Osteoblast (primary cell): ENCODE data around the gene FOXO4. TPM values are rescaled to one million over a fixed set of nuclear protein-coding genes. Genes with fewer than 3 reads are reported as not detected.
A peak's percentile ranks its signal among the peaks of the same experiment; 100 is the strongest.

Experiments used
- DNase-seq: peaks from one replicate; pipeline ENCODE4 v3.0.0; 2011; ENCODE audit warnings: low spot score, mixed read lengths; ENCODE audit not compliant: insufficient read length; ENCODE audit errors: missing footprints
- H2AFZ ChIP-seq: 2 replicates; pipeline ENCODE4 v1.6.0; 2011; ENCODE audit warnings: mild to moderate bottlenecking, low read length
- H3K27ac ChIP-seq: 2 replicates; pipeline ENCODE4 v1.5.1; 2011; ENCODE audit warnings: mild to moderate bottlenecking, low read depth, low read length, moderate library complexity
- H3K27me3 ChIP-seq: 2 replicates; pipeline ENCODE4 v1.6.0; 2012; ENCODE audit warnings: mild to moderate bottlenecking, control low read depth, inconsistent platforms, low read length, moderate library complexity; ENCODE audit not compliant: insufficient read depth
- H3K36me3 ChIP-seq: 2 replicates; pipeline ENCODE4 v1.5.1; 2011; ENCODE audit warnings: mild to moderate bottlenecking, low read length, control low read depth, moderate library complexity; ENCODE audit not compliant: insufficient read depth
- H3K4me1 ChIP-seq: 2 replicates; pipeline ENCODE4 v1.5.1; 2011; ENCODE audit warnings: mild to moderate bottlenecking, low read length, control low read depth, moderate library complexity; ENCODE audit not compliant: insufficient read depth
- H3K4me2 ChIP-seq: 2 replicates; pipeline ENCODE4 v1.6.0; 2011; ENCODE audit warnings: mild to moderate bottlenecking, low read length; ENCODE audit not compliant: insufficient read depth
- H3K4me3 ChIP-seq: fragments of 200-600 bp; sonication (generic); 3 replicates; pipeline ENCODE4 v1.5.1; 2012; ENCODE audit warnings: mild to moderate bottlenecking, low read length, inconsistent platforms; ENCODE audit not compliant: insufficient read depth
- H3K79me2 ChIP-seq: 2 replicates; pipeline ENCODE4 v1.6.0; 2012; ENCODE audit warnings: mild to moderate bottlenecking, low read length, control low read depth, inconsistent platforms; ENCODE audit not compliant: insufficient read depth
- H3K9me3 ChIP-seq: 2 replicates; pipeline ENCODE4 v1.5.1; 2011; ENCODE audit warnings: low read depth, low read length, control low read depth
- H4K20me1 ChIP-seq: 2 replicates; pipeline ENCODE4 v1.6.0; 2012; ENCODE audit warnings: mild to moderate bottlenecking, low read length, control low read depth; ENCODE audit not compliant: insufficient read depth
- total RNA-seq: library from RNA; depleted of rRNA; stranded (reverse); fragments of >200 nt; gene quantifications from 2 replicates; pipeline ENCODE4 v1.2.3, GENCODE V29; 2012
- TF ChIP-seq, protein P1 (sequence below): IDR thresholded peaks from 2 replicates; pipeline ENCODE4 v1.5.1; 2011; ENCODE audit warnings: mild to moderate bottlenecking, low read depth, low read length, moderate library complexity; ENCODE audit errors: extremely low read depth

Gene FOXO4
- total RNA-seq, 1 donor, result 7.6 TPM

DNA sequence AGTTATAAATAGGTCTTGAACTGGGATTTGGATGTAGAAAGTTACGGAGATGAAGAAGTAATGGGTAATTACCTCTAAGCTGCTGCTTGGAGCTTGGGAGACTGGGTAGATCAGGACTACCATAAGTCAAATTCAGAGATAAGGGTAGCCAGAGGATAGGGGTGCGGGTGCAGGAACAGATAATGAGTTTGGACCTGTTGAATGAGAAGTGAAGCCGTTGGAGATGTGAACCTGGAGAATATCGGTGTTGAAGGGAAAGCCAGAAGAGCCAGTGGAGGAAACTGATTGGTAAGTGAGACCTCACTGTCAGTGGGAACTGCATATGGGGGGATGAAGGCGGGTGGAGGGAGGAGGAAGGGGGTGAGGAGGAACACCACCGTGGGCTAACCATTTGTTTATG lies 618 bp upstream of the FOXO4 start:
- Histone ChIP-seq H4K20me1 (no peaks in the 10 kb centered on the region), H2AFZ (peak overlapping the region; percentile 88), H3K9me3 (no peaks in the 10 kb centered on the region), H3K36me3 (no peaks in the 10 kb centered on the region), H3K27ac (no peak overlapping the region), H3K4me1 (peaks cover 4% of the 10 kb centered on the region), H3K4me3 (peak overlapping the region; percentile 74), H3K4me2 (peak overlapping the region; percentile 88), H3K79me2 (no peaks in the 10 kb centered on the region), H3K27me3 (peaks cover 12% of the 10 kb centered on the region)
- TF ChIP-seq, protein P1, sequence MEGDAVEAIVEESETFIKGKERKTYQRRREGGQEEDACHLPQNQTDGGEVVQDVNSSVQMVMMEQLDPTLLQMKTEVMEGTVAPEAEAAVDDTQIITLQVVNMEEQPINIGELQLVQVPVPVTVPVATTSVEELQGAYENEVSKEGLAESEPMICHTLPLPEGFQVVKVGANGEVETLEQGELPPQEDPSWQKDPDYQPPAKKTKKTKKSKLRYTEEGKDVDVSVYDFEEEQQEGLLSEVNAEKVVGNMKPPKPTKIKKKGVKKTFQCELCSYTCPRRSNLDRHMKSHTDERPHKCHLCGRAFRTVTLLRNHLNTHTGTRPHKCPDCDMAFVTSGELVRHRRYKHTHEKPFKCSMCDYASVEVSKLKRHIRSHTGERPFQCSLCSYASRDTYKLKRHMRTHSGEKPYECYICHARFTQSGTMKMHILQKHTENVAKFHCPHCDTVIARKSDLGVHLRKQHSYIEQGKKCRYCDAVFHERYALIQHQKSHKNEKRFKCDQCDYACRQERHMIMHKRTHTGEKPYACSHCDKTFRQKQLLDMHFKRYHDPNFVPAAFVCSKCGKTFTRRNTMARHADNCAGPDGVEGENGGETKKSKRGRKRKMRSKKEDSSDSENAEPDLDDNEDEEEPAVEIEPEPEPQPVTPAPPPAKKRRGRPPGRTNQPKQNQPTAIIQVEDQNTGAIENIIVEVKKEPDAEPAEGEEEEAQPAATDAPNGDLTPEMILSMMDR, result no peak
- no peak for DNase-seq

DNA sequence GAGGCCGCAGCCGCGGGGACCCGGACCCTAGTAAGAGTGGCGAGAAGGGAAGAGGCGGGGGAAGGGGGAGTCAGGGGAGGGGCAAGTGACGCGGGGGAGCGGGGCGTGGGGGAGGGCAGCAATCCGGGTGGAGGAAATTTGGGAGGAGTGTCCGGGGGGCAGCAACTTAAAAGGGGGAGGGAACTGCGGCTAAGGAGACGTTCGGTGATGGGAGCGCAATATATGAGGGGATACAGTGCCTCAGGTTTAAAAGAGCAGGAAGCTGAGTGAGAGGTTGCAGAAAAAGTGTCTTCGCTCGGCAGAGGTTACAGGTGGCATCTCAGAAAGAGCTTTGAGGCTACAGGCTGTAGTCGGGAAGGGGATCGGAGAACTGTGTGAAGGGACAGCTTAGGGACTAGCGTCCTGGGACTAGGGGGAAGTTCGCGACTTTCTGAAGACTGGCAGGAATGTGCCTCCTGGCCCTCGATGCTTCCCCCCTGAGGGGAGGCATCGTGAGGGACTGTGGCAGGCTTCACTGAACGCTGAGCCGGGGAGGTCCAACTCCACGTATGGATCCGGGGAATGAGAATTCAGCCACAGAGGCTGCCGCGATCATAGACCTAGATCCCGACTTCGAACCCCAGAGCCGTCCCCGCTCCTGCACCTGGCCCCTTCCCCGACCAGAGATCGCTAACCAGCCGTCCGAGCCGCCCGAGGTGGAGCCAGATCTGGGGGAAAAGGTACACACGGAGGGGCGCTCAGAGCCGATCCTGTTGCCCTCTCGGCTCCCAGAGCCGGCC lies 519 bp downstream of the FOXO4 start:
- peak; percentile 88 for DNase-seq
- TF ChIP-seq, protein P1, result no peak
- no peaks in the 10 kb centered on the region for H3K79me2 ChIP-seq

DNA sequence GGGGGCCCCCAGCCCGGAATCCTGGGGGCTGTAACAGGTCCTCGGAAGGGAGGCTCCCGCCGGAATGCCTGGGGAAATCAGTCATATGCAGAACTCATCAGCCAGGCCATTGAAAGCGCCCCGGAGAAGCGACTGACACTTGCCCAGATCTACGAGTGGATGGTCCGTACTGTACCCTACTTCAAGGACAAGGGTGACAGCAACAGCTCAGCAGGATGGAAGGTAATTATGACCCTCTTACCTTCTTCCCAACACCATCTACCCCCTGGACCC lies 1.0 kb downstream of the FOXO4 start:
- TF ChIP-seq, protein P1, result no peak
- Histone ChIP-seq H3K79me2 (no peaks in the 10 kb centered on the region), H2AFZ (no peak overlapping the region)

More for the DNA sequence above, 519 bp downstream of the FOXO4 start:
- Histone ChIP-seq H3K9me3 (no peaks in the 10 kb centered on the region), H3K4me3 (peak overlapping the region; percentile 74), H3K4me1 (peaks cover 4% of the 10 kb centered on the region), H3K27me3 (peaks cover 12% of the 10 kb centered on the region), H3K27ac (no peak overlapping the region), H2AFZ (peak overlapping the region; percentile 88), H3K36me3 (no peaks in the 10 kb centered on the region), H4K20me1 (no peaks in the 10 kb centered on the region), H3K4me2 (peak overlapping the region; percentile 94)

DNA sequence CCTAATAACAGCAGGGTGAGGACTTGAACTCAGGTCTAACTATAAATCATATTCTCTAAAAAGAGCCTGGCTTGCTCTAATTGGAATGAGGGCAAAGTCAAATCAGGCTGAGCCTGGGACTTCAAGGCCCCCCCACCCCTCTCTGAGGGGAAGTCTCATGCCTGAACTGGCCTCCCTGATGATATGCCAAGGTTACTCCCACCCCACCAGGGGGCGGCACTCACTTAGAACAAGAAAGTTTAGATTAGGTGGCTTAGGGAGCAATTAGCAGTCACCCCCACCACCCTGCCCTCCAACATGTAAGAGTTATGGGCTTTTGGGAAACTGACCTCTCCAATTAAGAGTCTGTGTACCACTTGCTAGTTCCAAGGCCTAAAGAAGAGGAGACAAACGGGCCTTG lies 2.7 kb downstream of the FOXO4 start:
- Histone ChIP-seq H3K79me2 (no peaks in the 10 kb centered on the region), H4K20me1 (no peaks in the 10 kb centered on the region), H2AFZ (no peak overlapping the region), H3K4me3 (no peak overlapping the region), H3K9me3 (no peaks in the 10 kb centered on the region), H3K36me3 (no peaks in the 10 kb centered on the region), H3K4me2 (no peak overlapping the region), H3K27me3 (peaks cover 12% of the 10 kb centered on the region), H3K4me1 (peaks cover 4% of the 10 kb centered on the region), H3K27ac (no peak overlapping the region)
- TF ChIP-seq, protein P1, result peak; percentile 46
- no peak for DNase-seq

More for the DNA sequence above, 1.0 kb downstream of the FOXO4 start:
- Histone ChIP-seq H3K9me3 (no peaks in the 10 kb centered on the region), H3K4me3 (peak overlapping the region; percentile 74), H4K20me1 (no peaks in the 10 kb centered on the region), H3K4me1 (peaks cover 4% of the 10 kb centered on the region), H3K4me2 (peak overlapping the region; percentile 94), H3K27ac (no peak overlapping the region), H3K27me3 (peaks cover 12% of the 10 kb centered on the region), H3K36me3 (no peaks in the 10 kb centered on the region)
- no peak for DNase-seq
